HG02759 (cell line): ENCODE results near the gene TCP1.
"Not testable (repeated sequence)": the region's sequence is repeated elsewhere in the genome, so short reads cannot be mapped to it uniquely, and the experiment has no call there.

ENCODE experiments used
- ATAC-seq: cut with Tn5 transposase; IDR thresholded peaks from one replicate; pipeline ENCODE4 v1.9.1; 2021; ENCODE audit warnings: mild to moderate bottlenecking, moderate library complexity; ENCODE audit not compliant: unreplicated experiment

The TCP1 gene

GRCh38 chr6:159789377-159790148, at the start of gene TCP1:
Gene TCP1 (minus strand): TSS chr6:159789602. CDS start chr6:159789468, 134 bp downstream.
- ATAC-seq, result peak; percentile 71

- no peak for ATAC-seq
Measured at GRCh38 chr6:159838020-159838744, 48.8 kb upstream of the TCP1 start.

GRCh38 chr6:159837511-159837910, 48.1 kb upstream of the TCP1 start:
- ATAC-seq, result no peak

GRCh38 chr6:159836718-159837490, 47.5 kb upstream of the TCP1 start:
- no peak for ATAC-seq

- ATAC-seq, result no peak
Measured at GRCh38 chr6:159833997-159834603, 44.7 kb upstream of the TCP1 start.

- no peak for ATAC-seq
Measured at GRCh38 chr6:159833556-159833955, 44.2 kb upstream of the TCP1 start.

- ATAC-seq, result no peak
Measured at GRCh38 chr6:159832946-159833345, 43.5 kb upstream of the TCP1 start.

GRCh38 chr6:159831373-159831679, 41.9 kb upstream of the TCP1 start:
- no peak for ATAC-seq

GRCh38 chr6:159830501-159831372, 41.3 kb upstream of the TCP1 start:
- no peak for ATAC-seq

- ATAC-seq, result peak; percentile 52
Measured at GRCh38 chr6:159829526-159829925, 40.1 kb upstream of the TCP1 start.

- no peak for ATAC-seq
Measured at GRCh38 chr6:159828074-159828473, 38.7 kb upstream of the TCP1 start.

GRCh38 chr6:159826968-159827647, 37.7 kb upstream of the TCP1 start:
- ATAC-seq, result no peak

GRCh38 chr6:159826004-159826403, 36.6 kb upstream of the TCP1 start:
- no peak for ATAC-seq

- ATAC-seq, result not testable (repeated sequence)
Measured at GRCh38 chr6:159824690-159825089, 35.3 kb upstream of the TCP1 start.

GRCh38 chr6:159823953-159824352, 34.6 kb upstream of the TCP1 start:
- no peak for ATAC-seq

- no peak for ATAC-seq
Measured at GRCh38 chr6:159821726-159822125, 32.3 kb upstream of the TCP1 start.

GRCh38 chr6:159821122-159821521, 31.7 kb upstream of the TCP1 start:
- ATAC-seq, result no peak

GRCh38 chr6:159819932-159820640, 30.7 kb upstream of the TCP1 start:
- ATAC-seq, result no peak

GRCh38 chr6:159819098-159819497, 29.7 kb upstream of the TCP1 start:
- ATAC-seq, result no peak
